Measurements from ENCODE around the gene GMPPB.

DNA sequence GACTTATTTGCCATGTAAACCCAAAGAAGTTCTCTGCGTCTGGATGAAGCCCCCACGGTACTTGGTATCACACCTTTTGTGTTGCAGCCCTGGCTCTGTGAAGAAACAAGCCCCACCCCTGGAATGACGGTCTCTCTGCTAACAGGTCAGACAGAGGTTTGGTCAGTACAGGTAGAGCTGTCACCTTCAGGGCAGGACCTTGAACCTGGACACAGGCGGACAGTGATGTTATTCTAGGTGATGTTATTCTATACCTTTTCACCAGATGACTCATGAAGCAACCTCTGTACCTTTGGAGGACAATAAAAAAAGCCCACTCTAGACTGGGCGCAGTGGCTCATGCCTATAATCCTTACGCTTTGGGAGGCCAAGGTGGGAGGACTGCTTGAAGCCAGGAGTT lies 11.0 kb upstream of the GMPPB start:
- TF ChIP-seq SUZ12 (IDR thresholded peaks at IDR 0.05; ENCODE audit: extremely low read depth, insufficient read depth, insufficient read length) = no peak
- no peak for TF ChIP-seq YY1 (IDR thresholded peaks at IDR 0.05; ENCODE audit: insufficient read depth, insufficient read length)
